D721Med (cell line): ENCODE data around the gene TBL1X.

ENCODE experiments used
- DNase-seq: peaks from one replicate; pipeline ENCODE4 v3.0.0; 2011; ENCODE audit warnings: low spot score; ENCODE audit not compliant: insufficient read length
- FAIRE-seq: peaks from 2 replicates; lab custom pipeline; 2011; peaks lifted over from hg19 to GRCh38; lab: Jason Lieb, UNC
- TF ChIP-seq, protein P1 (sequence below): IDR thresholded peaks from 2 replicates; pipeline ENCODE4 v1.5.1; 2012; ENCODE audit warnings: mild to moderate bottlenecking, control low read depth; ENCODE audit not compliant: insufficient read depth; ENCODE audit errors: missing control alignments

TBL1X gene

DNA sequence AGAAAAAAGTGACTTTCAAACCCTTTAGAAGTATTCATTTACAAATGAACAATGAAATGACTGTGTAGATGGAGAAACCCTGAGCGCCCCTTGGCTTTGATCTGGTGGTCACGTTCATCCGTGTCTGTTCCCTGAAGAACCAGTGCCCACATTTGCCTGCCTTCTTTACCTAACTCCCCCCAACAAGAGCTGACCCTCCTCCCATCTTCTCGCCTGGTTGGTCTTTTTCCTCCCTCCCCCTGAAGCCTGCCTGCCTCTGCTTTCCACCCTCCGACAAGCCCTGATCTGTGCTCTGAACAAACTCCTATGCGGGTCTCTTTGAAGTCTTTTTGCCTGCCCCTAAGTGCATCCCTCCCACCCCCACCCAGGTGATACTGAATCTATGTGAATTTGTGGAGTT, 18.5 kb downstream of the TBL1X start:
- FAIRE-seq: no peak
- TF ChIP-seq, protein P1, sequence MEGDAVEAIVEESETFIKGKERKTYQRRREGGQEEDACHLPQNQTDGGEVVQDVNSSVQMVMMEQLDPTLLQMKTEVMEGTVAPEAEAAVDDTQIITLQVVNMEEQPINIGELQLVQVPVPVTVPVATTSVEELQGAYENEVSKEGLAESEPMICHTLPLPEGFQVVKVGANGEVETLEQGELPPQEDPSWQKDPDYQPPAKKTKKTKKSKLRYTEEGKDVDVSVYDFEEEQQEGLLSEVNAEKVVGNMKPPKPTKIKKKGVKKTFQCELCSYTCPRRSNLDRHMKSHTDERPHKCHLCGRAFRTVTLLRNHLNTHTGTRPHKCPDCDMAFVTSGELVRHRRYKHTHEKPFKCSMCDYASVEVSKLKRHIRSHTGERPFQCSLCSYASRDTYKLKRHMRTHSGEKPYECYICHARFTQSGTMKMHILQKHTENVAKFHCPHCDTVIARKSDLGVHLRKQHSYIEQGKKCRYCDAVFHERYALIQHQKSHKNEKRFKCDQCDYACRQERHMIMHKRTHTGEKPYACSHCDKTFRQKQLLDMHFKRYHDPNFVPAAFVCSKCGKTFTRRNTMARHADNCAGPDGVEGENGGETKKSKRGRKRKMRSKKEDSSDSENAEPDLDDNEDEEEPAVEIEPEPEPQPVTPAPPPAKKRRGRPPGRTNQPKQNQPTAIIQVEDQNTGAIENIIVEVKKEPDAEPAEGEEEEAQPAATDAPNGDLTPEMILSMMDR: no peak
- no peak for DNase-seq

DNA sequence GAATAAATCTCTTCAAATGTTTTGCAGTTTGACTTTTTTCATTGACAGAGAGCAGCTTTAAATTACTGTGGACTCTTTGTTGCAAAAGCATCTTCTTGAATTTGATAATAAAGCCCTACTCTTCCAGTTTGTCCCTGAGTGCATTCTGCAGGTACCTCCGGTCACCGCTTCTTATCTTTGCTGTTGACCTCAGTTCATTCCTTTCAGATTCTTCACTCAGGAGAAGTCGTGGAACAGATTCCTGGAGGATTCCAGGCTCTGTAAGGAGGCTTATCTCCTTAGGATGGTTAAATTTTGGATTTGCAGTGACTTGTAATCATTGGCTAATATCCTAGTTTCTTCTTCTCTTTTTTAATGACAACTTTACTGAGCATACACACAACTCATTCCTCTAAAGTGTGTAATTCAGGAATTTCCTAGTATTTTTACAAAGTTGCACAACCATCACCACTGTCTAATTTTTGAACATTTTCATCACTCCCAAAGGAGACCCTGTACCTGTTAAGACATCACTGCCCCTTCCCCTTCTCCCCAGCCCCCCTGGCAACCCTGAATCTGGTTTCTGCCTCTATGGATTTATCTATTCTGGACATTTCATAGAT, 22.0 kb downstream of the TBL1X start:
- FAIRE-seq: no peak
- TF ChIP-seq, protein P1: no peak
- no peak for DNase-seq

DNA sequence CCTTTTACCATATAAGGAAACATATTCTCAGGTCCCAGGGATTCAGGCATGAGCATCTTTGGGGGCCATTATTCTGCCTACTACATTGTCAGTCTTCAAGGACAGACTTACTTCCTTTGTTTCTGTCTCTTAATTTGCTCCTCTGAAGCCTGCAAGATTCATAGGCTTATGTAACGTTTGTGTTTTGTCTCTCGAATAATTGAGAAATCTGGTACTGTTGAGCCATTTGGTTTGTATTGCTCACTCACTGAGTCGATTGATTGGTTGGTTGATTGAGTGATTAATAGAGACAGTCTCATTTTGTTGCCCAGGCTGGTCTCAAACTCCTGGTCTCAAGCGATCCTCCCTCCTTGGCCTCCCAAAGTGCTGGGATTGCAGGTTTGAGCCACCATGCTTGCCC, 23.7 kb downstream of the TBL1X start:
- TF ChIP-seq, protein P1: no peak
- DNase-seq: no peak
- FAIRE-seq: peak; percentile 11

DNA sequence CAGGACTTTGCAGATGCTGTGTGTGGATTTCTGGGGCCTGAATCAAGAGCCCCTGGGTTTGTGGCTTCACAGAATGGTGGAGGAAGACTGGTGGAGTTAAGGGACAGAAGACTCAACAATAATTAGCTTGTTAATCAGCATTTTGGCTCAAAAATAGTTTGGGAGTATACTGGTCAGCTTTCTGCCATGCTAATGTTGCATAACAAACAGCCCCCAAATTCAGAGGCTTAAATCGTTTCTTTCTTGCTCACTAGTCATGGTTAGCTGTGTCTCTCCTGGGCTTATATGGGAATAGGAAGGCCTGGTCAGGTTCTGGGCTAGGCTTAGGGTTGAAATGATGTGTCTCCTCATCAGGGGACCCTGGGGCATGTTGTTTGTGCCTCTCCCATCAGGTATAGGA, 24.4 kb downstream of the TBL1X start:
- FAIRE-seq (no peak), DNase-seq (no peak)
- TF ChIP-seq, protein P1: no peak

DNA sequence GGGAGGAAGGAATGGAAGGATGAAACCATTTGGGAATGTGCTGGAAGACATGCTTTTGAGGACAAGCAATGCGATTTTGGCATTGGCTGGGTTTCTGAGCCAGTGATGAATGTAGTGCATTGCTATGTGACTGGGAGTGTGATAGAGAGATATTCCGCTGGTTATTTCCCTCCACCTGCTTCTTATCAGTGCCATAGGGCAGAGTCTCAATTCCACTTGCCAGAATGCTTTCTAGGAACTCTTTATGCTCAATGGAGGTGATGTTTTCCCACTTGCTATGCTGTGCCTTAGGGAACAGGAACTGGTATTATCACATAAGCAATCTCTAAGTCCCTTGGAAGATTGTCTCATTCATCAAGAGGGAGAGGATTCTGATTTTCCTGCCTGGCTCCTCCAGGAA, 28.0 kb downstream of the TBL1X start:
- TF ChIP-seq, protein P1: no peak
- FAIRE-seq (no peak), DNase-seq (no peak)

DNA sequence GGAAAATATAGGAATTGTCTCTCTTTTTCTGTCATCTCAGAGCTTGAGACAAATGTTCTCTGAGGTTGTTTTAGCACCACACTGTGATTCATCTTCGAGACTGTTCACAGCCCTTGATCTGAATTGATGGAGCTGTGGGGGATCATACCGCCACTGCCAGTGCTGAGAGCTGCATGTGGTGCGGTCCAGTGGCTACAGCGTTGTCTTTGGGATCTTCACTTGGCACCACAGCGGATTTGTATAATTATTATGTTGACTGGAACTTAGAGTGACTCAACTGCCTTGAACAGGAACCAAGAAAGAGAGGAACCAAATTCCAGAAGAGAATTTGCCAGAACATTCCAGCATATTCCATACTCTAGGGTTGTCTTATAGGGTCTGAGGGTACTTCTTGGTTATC, 29.1 kb downstream of the TBL1X start:
- FAIRE-seq (no peak), DNase-seq (no peak)
- TF ChIP-seq, protein P1: no peak

DNA sequence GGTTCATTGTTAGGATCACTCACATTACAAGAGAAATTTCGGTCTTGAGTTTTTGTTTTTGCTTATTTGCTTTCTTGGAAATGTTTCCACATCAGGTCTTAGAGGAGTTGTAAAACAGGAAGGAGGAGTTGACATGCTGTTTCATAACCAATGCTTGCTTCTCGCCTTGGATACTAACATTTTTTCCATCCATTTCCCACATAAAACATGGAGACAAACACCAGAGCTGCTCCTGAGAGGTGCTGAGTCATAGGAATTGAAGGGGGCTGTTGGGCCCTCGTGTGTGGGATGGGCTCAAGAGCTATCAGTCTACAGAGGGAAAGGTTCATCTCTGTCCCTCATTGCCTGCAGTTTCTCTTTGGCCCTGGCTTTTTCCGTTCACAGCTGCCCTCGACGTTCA, 29.9 kb downstream of the TBL1X start:
- DNase-seq: no peak
- no peak for FAIRE-seq
- TF ChIP-seq, protein P1: no peak
